GM12878 (cell line): Measurements from ENCODE around the gene DXO. TPM values are rescaled to one million over a fixed set of nuclear protein-coding genes. Genes with fewer than 3 reads are reported as not detected.

Experiments
- ASH2L ChIP-seq: fragments of 300-600, 200-600 bp; sonication (generic); IDR thresholded peaks from 2 replicates; pipeline ENCODE4 v1.6.1; 2017; ENCODE audit warnings: low read depth, mild to moderate bottlenecking, borderline replicate concordance
- BACH1 ChIP-seq: fragments of 450-650 bp; IDR thresholded peaks from 2 replicates; pipeline ENCODE4 v1.6.1; 2017; ENCODE audit warnings: mild to moderate bottlenecking, borderline replicate concordance
- BCL11A ChIP-seq: IDR thresholded peaks from 2 replicates; pipeline ENCODE4 v1.6.1; 2011; ENCODE audit warnings: low read depth, low read length
- CEBPB ChIP-seq, 2 experiments: fragments of 150-350 bp in 1 of 2; IDR thresholded peaks; 2 replicates each; pipeline ENCODE4 v1.6.1; 2012 to 2014; ENCODE audit warnings: low read depth in 2 of 2, low read length in 2 of 2, borderline replicate concordance in 1 of 2, inconsistent platforms in 1 of 2
- CREB1 ChIP-seq: IDR thresholded peaks from 2 replicates; pipeline ENCODE4 v1.6.1; 2012; ENCODE audit warnings: low read depth, mild to moderate bottlenecking, inconsistent platforms
- KLF5 ChIP-seq: fragments of 450-650 bp; IDR thresholded peaks from 2 replicates; pipeline ENCODE4 v1.6.1; 2014; ENCODE audit warnings: mild to moderate bottlenecking; ENCODE audit not compliant: partially characterized antibody
- PML ChIP-seq: IDR thresholded peaks from 2 replicates; pipeline ENCODE4 v1.6.1; 2012; ENCODE audit warnings: low read length, inconsistent platforms
- RBBP5 ChIP-seq: fragments of 200-600 bp; sonication (generic); conservative IDR thresholded peaks from 2 replicates; pipeline ENCODE4 v1.6.1; 2016
- RELA ChIP-seq: fragments of 450-650 bp; IDR thresholded peaks from 2 replicates; pipeline ENCODE4 v1.8.0; 2014; ENCODE audit warnings: borderline replicate concordance; ENCODE audit not compliant: partially characterized antibody
- RELB ChIP-seq: fragments of 450-650 bp; IDR thresholded peaks from 2 replicates; pipeline ENCODE4 v1.6.1; 2017; ENCODE audit warnings: low read depth, mild to moderate bottlenecking, moderate library complexity
- REST ChIP-seq: IDR thresholded peaks from 2 replicates; pipeline ENCODE4 v1.6.1; 2012; ENCODE audit warnings: mild to moderate bottlenecking, low read depth, low read length
- SIX5 ChIP-seq: IDR thresholded peaks from 2 replicates; pipeline ENCODE4 v1.6.1; 2011; ENCODE audit warnings: mild to moderate bottlenecking, low read depth, low read length, moderate library complexity; ENCODE audit not compliant: severe bottlenecking
- SPI1 ChIP-seq: IDR thresholded peaks from 2 replicates; pipeline ENCODE4 v1.6.1; 2011; ENCODE audit warnings: low read depth, mild to moderate bottlenecking, low read length, moderate library complexity, borderline replicate concordance; ENCODE audit not compliant: insufficient read depth
- TBL1XR1 ChIP-seq: IDR thresholded peaks from 2 replicates; pipeline ENCODE4 v1.6.1; 2012; ENCODE audit warnings: low read depth, low read length, improper control_type of control experiment
- ZNF207 ChIP-seq: fragments of 450-650 bp; IDR thresholded peaks from 2 replicates; pipeline ENCODE4 v1.6.1; 2014; ENCODE audit warnings: antibody characterized with exemption, mild to moderate bottlenecking, borderline replicate concordance
- polyA plus RNA-seq, 11 experiments: library from polyadenylated mRNA; depleted of rRNA in 4 of 11; unstranded in 6 of 11; stranded (reverse) in 5 of 11; fragments of >200 nt; fragmentation: Nextera tagmentation in 4 of 11; fragmentation: Illumina TruSeq in 1 of 11; extraction: Ambion mirVana in 4 of 11; extraction: Trizol in 1 of 11; gene quantifications; 1 replicate in 1 of 11; 2 replicates in 10 of 11; pipeline versions ENCODE4 v1.2.1 to v1.2.3, GENCODE V29; 2011 to 2016; ENCODE audit warnings: inconsistent platforms in 2 of 11, missing spikeins in 2 of 11, low read depth in 1 of 11
- total RNA-seq, 4 experiments: library from RNA; depleted of rRNA in 3 of 4; stranded (reverse); fragments of >200 nt in 3 of 4; fragmentation: Illumina TruSeq in 1 of 4; extraction: Trizol in 1 of 4; gene quantifications; 2 replicates each; pipeline versions ENCODE4 v1.2.1 to v1.2.3, GENCODE V29; 2013 to 2021
- TF ChIP-seq, protein P1 (sequence below): fragments of 450-650 bp; formaldehyde crosslinking; IDR thresholded peaks from 2 replicates; pipeline ENCODE4 v1.4.0; 2020; ENCODE audit warnings: mild to moderate bottlenecking, moderate library complexity
- TF ChIP-seq, protein P2 (sequence below), 3 experiments: IDR thresholded peaks in 2 of 3; conservative IDR thresholded peaks in 1 of 3; 2 replicates each; pipeline ENCODE4 v1.5.1; 2011; ENCODE audit warnings: low read depth in 3 of 3, low read length in 3 of 3, mild to moderate bottlenecking in 3 of 3, control low read depth in 2 of 3, moderate library complexity in 2 of 3, inconsistent platforms in 1 of 3, mixed read lengths in 1 of 3; ENCODE audit not compliant: control insufficient read depth in 2 of 3, insufficient read depth in 1 of 3; ENCODE audit errors: extremely low read depth in 1 of 3

The DXO gene
- total and polyA plus RNA-seq, 10 of the 15 experiments (the other 5 are each of a cell fraction or from before 2014, with no cell fraction given), result 4.5 to 21.4 (median 16.3) TPM

DNA sequence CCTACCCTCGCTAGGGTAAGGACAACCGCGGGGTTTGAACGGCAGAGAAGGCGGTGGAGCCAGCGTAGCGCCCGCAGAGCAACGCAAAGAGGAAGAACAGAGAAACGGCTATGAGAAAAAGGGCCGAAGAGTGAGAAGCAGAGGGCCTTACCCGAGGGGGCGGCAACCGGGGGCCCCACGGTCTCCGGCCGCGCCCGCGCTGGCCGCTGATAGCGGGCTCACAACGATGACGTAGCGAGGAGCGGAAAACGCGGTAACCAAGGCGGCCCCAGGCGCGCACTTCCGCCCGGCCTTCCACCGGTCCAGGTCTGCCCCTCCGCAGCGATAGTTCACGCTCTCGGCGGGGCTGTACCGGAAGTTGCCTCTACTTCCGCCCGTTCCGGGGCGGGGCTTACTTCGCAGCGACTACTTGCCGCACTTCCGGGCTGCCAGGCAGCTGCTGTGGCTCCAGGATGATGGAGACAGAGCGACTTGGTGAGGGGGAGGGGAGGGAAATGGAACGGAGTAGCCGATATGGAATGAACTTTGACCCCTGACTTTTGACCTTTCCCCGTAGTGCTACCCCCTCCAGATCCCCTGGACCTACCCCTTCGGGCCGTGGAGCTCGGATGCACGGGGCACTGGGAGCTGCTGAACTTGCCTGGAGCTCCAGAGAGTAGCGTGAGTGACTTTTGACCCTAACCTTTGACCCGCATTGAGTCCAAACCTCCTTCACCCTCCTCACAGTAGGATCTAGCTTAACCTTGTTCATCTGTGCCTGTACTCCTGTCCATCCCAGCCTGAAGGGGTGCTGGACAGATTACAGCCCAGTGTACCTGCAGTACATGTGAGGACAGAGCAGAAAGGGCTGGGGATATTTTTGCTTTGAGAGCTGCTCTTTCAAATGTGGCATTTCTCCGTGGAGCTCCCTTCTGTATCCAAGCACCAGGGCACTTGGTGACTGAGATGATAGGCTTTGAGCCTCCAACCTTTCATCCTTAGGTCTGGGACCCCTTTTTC, 12.9 kb downstream of the DXO start, which contains the start of the genes NELFE and SKIC2 (continued):
- no peak for TF ChIP-seq CEBPB (IDR thresholded peaks at IDR 0.05; ENCODE audit: borderline replicate concordance in 1 of 2, low read depth in 2 of 2, low read length in 2 of 2)
- TF ChIP-seq TBL1XR1, result peak; percentile 42; the same call in 1 of the 2 replicates
- peak; percentile 83 for TF ChIP-seq RELB
- peak; percentile 63 for TF ChIP-seq ZNF207
- TF ChIP-seq SIX5, result peak; percentile 77
- TF ChIP-seq BACH1, result no peak; the same call in 1 of the 2 replicates
- TF ChIP-seq REST, result no peak
- peak; percentile 63 for TF ChIP-seq SPI1
- TF ChIP-seq BCL11A, result no peak
- TF ChIP-seq RBBP5, result no peak
- TF ChIP-seq, protein P1, sequence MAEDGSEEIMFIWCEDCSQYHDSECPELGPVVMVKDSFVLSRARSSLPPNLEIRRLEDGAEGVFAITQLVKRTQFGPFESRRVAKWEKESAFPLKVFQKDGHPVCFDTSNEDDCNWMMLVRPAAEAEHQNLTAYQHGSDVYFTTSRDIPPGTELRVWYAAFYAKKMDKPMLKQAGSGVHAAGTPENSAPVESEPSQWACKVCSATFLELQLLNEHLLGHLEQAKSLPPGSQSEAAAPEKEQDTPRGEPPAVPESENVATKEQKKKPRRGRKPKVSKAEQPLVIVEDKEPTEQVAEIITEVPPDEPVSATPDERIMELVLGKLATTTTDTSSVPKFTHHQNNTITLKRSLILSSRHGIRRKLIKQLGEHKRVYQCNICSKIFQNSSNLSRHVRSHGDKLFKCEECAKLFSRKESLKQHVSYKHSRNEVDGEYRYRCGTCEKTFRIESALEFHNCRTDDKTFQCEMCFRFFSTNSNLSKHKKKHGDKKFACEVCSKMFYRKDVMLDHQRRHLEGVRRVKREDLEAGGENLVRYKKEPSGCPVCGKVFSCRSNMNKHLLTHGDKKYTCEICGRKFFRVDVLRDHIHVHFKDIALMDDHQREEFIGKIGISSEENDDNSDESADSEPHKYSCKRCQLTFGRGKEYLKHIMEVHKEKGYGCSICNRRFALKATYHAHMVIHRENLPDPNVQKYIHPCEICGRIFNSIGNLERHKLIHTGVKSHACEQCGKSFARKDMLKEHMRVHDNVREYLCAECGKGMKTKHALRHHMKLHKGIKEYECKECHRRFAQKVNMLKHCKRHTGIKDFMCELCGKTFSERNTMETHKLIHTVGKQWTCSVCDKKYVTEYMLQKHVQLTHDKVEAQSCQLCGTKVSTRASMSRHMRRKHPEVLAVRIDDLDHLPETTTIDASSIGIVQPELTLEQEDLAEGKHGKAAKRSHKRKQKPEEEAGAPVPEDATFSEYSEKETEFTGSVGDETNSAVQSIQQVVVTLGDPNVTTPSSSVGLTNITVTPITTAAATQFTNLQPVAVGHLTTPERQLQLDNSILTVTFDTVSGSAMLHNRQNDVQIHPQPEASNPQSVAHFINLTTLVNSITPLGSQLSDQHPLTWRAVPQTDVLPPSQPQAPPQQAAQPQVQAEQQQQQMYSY, result no peak
- TF ChIP-seq PML, result peak; percentile 86; the same call in 1 of the 2 replicates
- TF ChIP-seq CREB1, result peak; percentile 99
- TF ChIP-seq KLF5, result peak; percentile 57
- peak; percentile 62 for TF ChIP-seq RELA
- no peak for TF ChIP-seq ASH2L
- TF ChIP-seq, protein P2, sequence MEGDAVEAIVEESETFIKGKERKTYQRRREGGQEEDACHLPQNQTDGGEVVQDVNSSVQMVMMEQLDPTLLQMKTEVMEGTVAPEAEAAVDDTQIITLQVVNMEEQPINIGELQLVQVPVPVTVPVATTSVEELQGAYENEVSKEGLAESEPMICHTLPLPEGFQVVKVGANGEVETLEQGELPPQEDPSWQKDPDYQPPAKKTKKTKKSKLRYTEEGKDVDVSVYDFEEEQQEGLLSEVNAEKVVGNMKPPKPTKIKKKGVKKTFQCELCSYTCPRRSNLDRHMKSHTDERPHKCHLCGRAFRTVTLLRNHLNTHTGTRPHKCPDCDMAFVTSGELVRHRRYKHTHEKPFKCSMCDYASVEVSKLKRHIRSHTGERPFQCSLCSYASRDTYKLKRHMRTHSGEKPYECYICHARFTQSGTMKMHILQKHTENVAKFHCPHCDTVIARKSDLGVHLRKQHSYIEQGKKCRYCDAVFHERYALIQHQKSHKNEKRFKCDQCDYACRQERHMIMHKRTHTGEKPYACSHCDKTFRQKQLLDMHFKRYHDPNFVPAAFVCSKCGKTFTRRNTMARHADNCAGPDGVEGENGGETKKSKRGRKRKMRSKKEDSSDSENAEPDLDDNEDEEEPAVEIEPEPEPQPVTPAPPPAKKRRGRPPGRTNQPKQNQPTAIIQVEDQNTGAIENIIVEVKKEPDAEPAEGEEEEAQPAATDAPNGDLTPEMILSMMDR (IDR thresholded peaks at IDR 0.05 in 2 of 3, conservative IDR thresholded peaks at IDR 0.05 in 1 of 3; ENCODE audit: control insufficient read depth in 2 of 3, extremely low read depth in 1 of 3, insufficient read depth in 1 of 3, low read depth in 3 of 3, low read length in 3 of 3), result no peak
